Body of pancreas (tissue), 4 donors: ENCODE measurements around the gene ARL6IP6. TPM values are rescaled to one million over a fixed set of nuclear protein-coding genes. Genes with fewer than 3 reads are reported as not detected.
"Not testable (repeated sequence)": the region's sequence is repeated elsewhere in the genome, so short reads cannot be mapped to it uniquely, and the experiment has no call there.

Experiments used
- ATAC-seq: fragments of 150-250 bp; one replicate; pipeline ENCODE4 v1.9.1; 2016
- DNase-seq, 4 donors: peaks; one replicate each; pipeline ENCODE4 v3.0.0-alpha.2; 2019
- H3K27ac ChIP-seq, 4 donors: fragments of 200-600 bp; sonication (generic); 1 replicate in 3 of 4; 2 replicates in 1 of 4; pipeline versions ENCODE4 v1.5.1 to v1.6.1; 2016 to 2019; ENCODE audit warnings: mild to moderate bottlenecking in 1 of 4, mixed read lengths in 1 of 4, moderate library complexity in 1 of 4
- H3K27me3 ChIP-seq, 2 donors: fragments of 200-600 bp; sonication (generic); one replicate each; pipeline ENCODE4 v1.6.0; 2016; ENCODE audit warnings: mild to moderate bottlenecking in 1 of 2
- H3K36me3 ChIP-seq, 2 donors: fragments of 200-600 bp; sonication (generic); replicated peaks in 1 of 2; 2 replicates each; pipeline ENCODE4 v1.5.1; 2016; ENCODE audit warnings: low read depth in 2 of 2; ENCODE audit not compliant: insufficient read depth in 1 of 2
- H3K4me1 ChIP-seq: fragments of 200-600 bp; sonication (generic); one replicate; pipeline ENCODE4 v1.6.0; 2016
- H3K4me3 ChIP-seq, 2 donors: fragments of 200-600 bp; sonication (generic); 1 replicate in 1 of 2; 2 replicates in 1 of 2; pipeline ENCODE4 v1.5.1; 2016 to 2019
- H3K9me3 ChIP-seq, 3 donors: fragments of 200-600 bp; sonication (generic); 1 replicate in 2 of 3; 2 replicates in 1 of 3; pipeline ENCODE4 v1.5.1; 2016
- POLR2A ChIP-seq, 3 donors: fragments of 450-650 bp; IDR thresholded peaks; one replicate each; pipeline ENCODE4 v1.6.1; 2016; ENCODE audit warnings: antibody characterized with exemption in 3 of 3, mild to moderate bottlenecking in 2 of 3
- WGBS, 2 donors: methylation state at CpG; one replicate each; pipeline ENCODE4 v1.1.5; 2017; 5-methylcytosine and 5-hydroxymethylcytosine counted together
- intact Hi-C: fragments of 100-400 bp; cut with DNase I; formaldehyde crosslinking; loops from one replicate; pipeline ENCODE4 v1.15.1; 2023
- total RNA-seq, 2 donors: library from RNA; depleted of rRNA; stranded (reverse); fragments of >200 nt; gene quantifications; one replicate each; pipeline ENCODE4 v1.1.0, GENCODE V29; 2016
- TF ChIP-seq, protein P1 (sequence below), 7 experiments: fragments of 450-650 bp in 4 of 7; fragments of 200-600 bp in 3 of 7; sonication (generic) in 3 of 7; IDR thresholded peaks; one replicate each; pipeline ENCODE4 v1.5.1; 2016 to 2019; ENCODE audit warnings: antibody characterized with exemption in 7 of 7

ARL6IP6 gene
- total RNA-seq, 2 donors from 2014 or later = 8.3 to 12.2 TPM

DNA sequence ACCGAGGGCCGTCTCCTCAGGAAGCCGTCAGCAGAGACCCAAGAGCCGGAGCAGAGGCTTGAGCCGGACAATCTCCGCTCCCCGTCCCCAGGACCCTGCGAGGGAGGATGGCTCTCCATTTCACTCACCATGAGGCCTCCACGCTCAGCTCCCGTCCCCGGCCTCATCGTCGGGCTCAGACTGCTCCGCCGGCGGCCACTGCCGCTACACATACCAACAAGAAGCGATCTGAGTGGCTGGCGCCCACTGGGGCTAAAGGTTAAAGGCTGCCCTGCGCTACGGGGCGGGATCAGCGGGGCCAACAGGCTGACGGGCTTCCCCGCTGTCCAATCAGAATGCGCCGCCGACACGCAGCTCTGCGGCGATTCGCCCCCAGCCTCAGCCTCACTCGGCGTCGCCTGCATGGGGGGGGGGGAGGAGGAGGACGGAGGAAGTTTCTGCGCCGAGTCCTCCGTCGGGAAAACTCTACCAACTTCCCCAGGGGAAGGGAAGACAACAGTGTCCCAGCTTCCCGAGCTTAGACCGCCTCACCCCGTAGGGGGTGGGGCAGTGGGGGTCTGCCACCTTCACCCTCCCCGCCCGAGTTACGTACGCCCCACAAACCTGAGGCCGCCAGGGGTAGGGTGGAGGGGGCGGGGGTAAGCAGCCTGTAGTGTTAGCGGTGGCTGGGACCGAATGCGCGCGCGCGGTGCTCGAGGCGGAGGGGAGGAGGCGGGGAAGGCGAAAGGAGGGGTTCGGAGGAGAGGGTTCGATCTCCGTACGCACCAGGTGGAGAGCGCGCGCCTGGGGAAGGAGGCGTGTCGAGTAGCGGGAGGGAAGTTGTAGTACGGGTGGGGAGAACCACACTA is 968 bp upstream of the ARL6IP6 start, which contains the start of gene PRPF40A:
Gene PRPF40A, minus strand, starts transcription at position 234 of the 848 bp plus-strand sequence. Its CDS starts 22 bp downstream, at position 212.
- Histone ChIP-seq H3K27ac (peak within 1 kb of the TSS; percentile 88 to 99 (median 98)), H3K27me3 (no peaks in the 10 kb centered on the region), H3K4me1 (peaks cover 30% of the 10 kb centered on the region), H3K9me3 (no peaks in the 10 kb centered on the region), H3K4me3 (peak within 1 kb of the TSS; percentile 78 to 97), H3K36me3 (peaks cover 0 to 6% of the 10 kb centered on the region in 2 donors)
- WGBS, 2 donors = 0% methylated on average over 55 to 71 of the region's 71 CpGs
- DNase-seq (peak; percentile 99), ATAC-seq (peak; percentile 90)
- TF ChIP-seq, protein P1, sequence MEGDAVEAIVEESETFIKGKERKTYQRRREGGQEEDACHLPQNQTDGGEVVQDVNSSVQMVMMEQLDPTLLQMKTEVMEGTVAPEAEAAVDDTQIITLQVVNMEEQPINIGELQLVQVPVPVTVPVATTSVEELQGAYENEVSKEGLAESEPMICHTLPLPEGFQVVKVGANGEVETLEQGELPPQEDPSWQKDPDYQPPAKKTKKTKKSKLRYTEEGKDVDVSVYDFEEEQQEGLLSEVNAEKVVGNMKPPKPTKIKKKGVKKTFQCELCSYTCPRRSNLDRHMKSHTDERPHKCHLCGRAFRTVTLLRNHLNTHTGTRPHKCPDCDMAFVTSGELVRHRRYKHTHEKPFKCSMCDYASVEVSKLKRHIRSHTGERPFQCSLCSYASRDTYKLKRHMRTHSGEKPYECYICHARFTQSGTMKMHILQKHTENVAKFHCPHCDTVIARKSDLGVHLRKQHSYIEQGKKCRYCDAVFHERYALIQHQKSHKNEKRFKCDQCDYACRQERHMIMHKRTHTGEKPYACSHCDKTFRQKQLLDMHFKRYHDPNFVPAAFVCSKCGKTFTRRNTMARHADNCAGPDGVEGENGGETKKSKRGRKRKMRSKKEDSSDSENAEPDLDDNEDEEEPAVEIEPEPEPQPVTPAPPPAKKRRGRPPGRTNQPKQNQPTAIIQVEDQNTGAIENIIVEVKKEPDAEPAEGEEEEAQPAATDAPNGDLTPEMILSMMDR (IDR thresholded peaks at IDR 0.05) = peak in 4 of 7 experiments; percentile 13 to 36 (median 22)
- peak; percentile 63 to 94 (median 91) for TF ChIP-seq POLR2A (IDR thresholded peaks at IDR 0.05)
- intact Hi-C loops = no loop called here

DNA sequence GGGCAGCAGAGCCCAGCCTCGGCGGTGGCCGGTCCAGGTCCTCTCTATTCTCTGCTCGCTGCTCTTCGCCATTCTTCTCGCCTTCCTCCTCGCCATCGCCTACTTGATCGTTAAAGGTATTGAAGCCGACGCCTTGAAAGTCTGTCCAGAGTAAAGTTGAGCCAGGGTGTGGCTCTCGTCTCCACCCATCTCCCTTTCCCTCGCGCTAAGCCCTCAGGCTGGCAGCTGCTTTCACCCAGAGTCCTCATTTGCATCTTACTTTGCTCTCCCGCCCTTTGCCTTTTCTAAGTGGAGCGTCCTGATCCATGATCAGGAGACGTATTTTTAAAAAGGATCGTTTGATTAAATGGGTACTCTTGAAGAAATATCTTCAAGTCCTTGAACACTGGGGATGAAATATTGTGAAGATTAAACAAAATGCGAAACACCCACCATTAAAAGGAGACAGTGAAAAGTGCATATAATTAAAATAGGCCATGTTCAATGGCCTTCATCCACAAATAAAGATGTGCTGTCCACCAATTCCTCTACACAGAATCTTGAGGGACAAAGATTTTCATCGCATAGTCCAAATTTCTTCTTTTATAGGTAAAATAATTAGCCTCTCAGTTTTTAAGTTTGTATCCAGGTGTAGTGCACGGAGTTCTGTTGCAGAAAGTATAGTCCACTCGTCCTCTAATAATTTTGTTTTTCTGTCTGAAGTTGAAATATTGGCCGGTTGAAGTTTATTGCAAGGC is 657 bp downstream of the ARL6IP6 start:
- intact Hi-C loops = no loop called here
- WGBS, 2 donors = 2 to 3% methylated on average over 23 of the region's 23 CpGs
- Histone ChIP-seq H3K4me1 (peaks cover 30% of the 10 kb centered on the region), H3K4me3 (peak overlapping the region; percentile 67 to 97), H3K9me3 (no peaks in the 10 kb centered on the region), H3K27ac (peak overlapping the region; percentile 88 to 99 (median 98)), H3K27me3 (no peaks in the 10 kb centered on the region), H3K36me3 (peaks cover 0 to 3% of the 10 kb centered on the region in 2 donors)
- DNase-seq (no peak), ATAC-seq (no peak)
- TF ChIP-seq POLR2A (IDR thresholded peaks at IDR 0.05) = no peak
- TF ChIP-seq, protein P1 (IDR thresholded peaks at IDR 0.05) = no peak

DNA sequence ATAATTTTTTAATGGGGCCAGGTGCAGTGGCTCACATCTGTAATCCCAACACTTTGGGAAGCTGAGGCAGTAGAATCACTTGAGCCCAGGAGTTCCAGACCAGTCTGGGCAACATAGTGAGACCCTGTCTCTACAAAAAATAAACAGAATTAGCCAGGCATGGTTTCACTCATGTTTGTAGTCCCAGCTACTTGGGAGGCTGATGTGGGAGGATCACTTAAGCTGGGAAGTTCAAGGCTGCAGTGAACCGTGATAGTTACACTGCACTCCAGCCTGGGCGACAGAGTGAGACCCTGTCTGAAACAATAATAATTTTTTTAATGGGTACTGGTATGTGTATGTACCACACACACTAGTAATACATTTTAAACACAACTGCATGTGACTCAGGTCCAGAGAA is 2.4 kb downstream of the ARL6IP6 start:
- no peak for TF ChIP-seq POLR2A (IDR thresholded peaks at IDR 0.05)
- TF ChIP-seq, protein P1 (IDR thresholded peaks at IDR 0.05) = no peak
- Histone ChIP-seq H3K27ac (no peak overlapping the region), H3K36me3 (no peaks in the 10 kb centered on the region), H3K4me3 (no peak overlapping the region), H3K4me1 (peaks cover 24% of the 10 kb centered on the region), H3K9me3 (no peaks in the 10 kb centered on the region), H3K27me3 (no peaks in the 10 kb centered on the region)
- ATAC-seq (no peak), DNase-seq (no peak)
- intact Hi-C loops = no loop called here
- 73 to 82% methylated on average over 2 of the region's 2 CpGs for WGBS, 2 donors

DNA sequence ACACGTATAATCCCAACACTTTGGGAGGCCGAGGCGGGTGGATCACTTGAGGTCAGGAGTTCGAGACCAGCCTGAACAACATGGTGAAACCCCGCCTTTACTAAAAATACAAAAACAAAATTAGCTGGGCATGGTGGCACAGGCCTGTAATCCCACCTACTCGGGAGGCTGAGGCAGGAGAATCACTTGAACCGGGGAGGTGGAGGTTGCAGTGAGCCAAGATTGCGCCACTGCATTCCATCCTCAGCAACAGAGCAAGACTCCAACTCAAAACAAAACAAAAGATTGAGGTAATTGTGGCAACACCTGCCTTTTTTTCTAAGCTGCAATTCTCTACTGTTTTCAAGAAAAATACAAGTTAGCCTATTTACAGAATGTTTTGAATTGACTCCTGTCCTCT is 4.2 kb downstream of the ARL6IP6 start:
- H3K27ac ChIP-seq, H3K9me3 ChIP-seq, DNase-seq, intact Hi-C loops, H3K36me3 ChIP-seq, H3K27me3 ChIP-seq, H3K4me3 ChIP-seq, ATAC-seq: not testable (repeated sequence)
- 95 to 96% methylated on average over 8 of the region's 8 CpGs for WGBS, 2 donors
- peaks cover 18% of the 10 kb centered on the region for H3K4me1 ChIP-seq

DNA sequence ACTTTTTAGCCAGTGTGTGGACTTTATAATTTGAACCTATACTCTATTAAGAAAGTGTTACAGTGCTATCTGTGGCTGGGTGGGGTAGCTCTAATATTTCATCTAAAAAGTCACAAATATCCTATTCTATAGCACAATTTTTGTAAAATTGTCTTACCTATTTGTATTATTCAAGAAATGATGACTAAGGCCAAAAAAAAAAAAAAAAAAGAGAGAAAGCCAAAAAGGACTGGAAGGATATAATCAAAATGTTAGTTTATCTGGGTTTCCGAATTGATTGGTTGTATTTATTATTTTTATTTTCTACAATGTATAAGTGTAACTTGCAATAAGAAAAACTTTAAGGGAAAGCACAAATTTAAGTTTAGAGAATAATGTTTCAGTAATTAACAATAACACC is 5.5 kb downstream of the ARL6IP6 start:
- Histone ChIP-seq H3K36me3 (no peaks in the 10 kb centered on the region), H3K9me3 (no peaks in the 10 kb centered on the region), H3K4me3 (no peak overlapping the region), H3K27ac (no peak overlapping the region), H3K27me3 (no peaks in the 10 kb centered on the region), H3K4me1 (peaks cover 18% of the 10 kb centered on the region)
- 90 to 94% methylated on average over 1 of the region's 1 CpG for WGBS, 2 donors
- intact Hi-C loops = no loop called here
- ATAC-seq (no peak), DNase-seq (no peak)
- TF ChIP-seq POLR2A (IDR thresholded peaks at IDR 0.05) = no peak
- TF ChIP-seq, protein P1 (IDR thresholded peaks at IDR 0.05) = no peak
